ENCODE data around the gene SCNN1B.

DNA sequence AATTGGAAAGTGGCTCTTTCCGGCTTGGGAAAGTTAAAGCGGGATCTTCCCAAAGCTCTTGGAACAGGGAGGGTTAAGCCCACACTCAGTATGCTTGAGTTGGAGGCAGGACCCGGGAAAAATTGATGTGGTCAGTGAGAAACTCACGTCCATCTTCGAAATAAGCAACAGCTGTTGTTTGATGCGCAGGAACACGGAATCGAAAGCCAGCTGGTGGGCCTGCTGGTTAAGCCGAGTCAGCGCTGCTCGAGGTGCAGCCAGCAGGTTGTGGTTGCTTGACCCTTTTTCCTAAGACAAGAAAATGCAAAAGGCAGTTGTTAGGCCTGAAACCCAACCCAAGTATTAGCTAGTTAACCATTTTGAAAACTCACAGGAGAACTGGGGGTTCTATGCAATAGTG lies 101.4 kb downstream of the SCNN1B start:
- TF ChIP-seq, protein P1, sequence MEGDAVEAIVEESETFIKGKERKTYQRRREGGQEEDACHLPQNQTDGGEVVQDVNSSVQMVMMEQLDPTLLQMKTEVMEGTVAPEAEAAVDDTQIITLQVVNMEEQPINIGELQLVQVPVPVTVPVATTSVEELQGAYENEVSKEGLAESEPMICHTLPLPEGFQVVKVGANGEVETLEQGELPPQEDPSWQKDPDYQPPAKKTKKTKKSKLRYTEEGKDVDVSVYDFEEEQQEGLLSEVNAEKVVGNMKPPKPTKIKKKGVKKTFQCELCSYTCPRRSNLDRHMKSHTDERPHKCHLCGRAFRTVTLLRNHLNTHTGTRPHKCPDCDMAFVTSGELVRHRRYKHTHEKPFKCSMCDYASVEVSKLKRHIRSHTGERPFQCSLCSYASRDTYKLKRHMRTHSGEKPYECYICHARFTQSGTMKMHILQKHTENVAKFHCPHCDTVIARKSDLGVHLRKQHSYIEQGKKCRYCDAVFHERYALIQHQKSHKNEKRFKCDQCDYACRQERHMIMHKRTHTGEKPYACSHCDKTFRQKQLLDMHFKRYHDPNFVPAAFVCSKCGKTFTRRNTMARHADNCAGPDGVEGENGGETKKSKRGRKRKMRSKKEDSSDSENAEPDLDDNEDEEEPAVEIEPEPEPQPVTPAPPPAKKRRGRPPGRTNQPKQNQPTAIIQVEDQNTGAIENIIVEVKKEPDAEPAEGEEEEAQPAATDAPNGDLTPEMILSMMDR (IDR thresholded peaks at IDR 0.05; ENCODE audit: insufficient read depth, low read length), result no peak
- no peak for TF ChIP-seq GABPA (IDR thresholded peaks at IDR 0.05; ENCODE audit: low read depth)
- no peak for TF ChIP-seq POLR2AphosphoS5 (IDR thresholded peaks at IDR 0.05; ENCODE audit: low read depth)
- TF ChIP-seq, protein P2, sequence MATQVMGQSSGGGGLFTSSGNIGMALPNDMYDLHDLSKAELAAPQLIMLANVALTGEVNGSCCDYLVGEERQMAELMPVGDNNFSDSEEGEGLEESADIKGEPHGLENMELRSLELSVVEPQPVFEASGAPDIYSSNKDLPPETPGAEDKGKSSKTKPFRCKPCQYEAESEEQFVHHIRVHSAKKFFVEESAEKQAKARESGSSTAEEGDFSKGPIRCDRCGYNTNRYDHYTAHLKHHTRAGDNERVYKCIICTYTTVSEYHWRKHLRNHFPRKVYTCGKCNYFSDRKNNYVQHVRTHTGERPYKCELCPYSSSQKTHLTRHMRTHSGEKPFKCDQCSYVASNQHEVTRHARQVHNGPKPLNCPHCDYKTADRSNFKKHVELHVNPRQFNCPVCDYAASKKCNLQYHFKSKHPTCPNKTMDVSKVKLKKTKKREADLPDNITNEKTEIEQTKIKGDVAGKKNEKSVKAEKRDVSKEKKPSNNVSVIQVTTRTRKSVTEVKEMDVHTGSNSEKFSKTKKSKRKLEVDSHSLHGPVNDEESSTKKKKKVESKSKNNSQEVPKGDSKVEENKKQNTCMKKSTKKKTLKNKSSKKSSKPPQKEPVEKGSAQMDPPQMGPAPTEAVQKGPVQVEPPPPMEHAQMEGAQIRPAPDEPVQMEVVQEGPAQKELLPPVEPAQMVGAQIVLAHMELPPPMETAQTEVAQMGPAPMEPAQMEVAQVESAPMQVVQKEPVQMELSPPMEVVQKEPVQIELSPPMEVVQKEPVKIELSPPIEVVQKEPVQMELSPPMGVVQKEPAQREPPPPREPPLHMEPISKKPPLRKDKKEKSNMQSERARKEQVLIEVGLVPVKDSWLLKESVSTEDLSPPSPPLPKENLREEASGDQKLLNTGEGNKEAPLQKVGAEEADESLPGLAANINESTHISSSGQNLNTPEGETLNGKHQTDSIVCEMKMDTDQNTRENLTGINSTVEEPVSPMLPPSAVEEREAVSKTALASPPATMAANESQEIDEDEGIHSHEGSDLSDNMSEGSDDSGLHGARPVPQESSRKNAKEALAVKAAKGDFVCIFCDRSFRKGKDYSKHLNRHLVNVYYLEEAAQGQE (IDR thresholded peaks at IDR 0.05; ENCODE audit: insufficient replicate concordance, low read depth), result no peak
